ENCODE data around the gene TMPRSS11B. TPM values are rescaled to one million over a fixed set of nuclear protein-coding genes. Genes with fewer than 3 reads are reported as not detected.

Gene TMPRSS11B
- total and polyA plus RNA-seq, 2 donors (not counting 3 experiments of a cell fraction or from before 2014, with no cell fraction given), result not detected

GRCh38 chr4:68271851-68272357 is 26.4 kb upstream of the TMPRSS11B start:
- Histone ChIP-seq H3K4me3 (replicated peaks in 1 of 3; ENCODE audit: insufficient read depth in 1 of 3, low read depth in 1 of 3, low read length in 3 of 3) (no peak overlapping the region), H3K9me3 (replicated peaks; ENCODE audit: control insufficient read depth, insufficient read depth, low read length) (no peaks in the 10 kb centered on the region), H3K4me1 (ENCODE audit: control insufficient read depth, extremely low read depth, insufficient read depth, low read length) (no peaks in the 10 kb centered on the region), H3K36me3 (ENCODE audit: control insufficient read depth in 2 of 2, extremely low read depth in 1 of 2, insufficient read depth in 2 of 2, low read length in 2 of 2) (no peaks in the 10 kb centered on the region), H3K4me2 (ENCODE audit: insufficient read depth, low read length) (no peak overlapping the region), H3K79me2 (ENCODE audit: control insufficient read depth, insufficient read depth, low read length) (no peaks in the 10 kb centered on the region), H3K9me1 (replicated peaks; ENCODE audit: control insufficient read depth, extremely low read depth, insufficient read depth, low read length) (no peaks in the 10 kb centered on the region), H4K20me1 (replicated peaks; ENCODE audit: control insufficient read depth, extremely low read depth, insufficient read depth, low read length) (no peaks in the 10 kb centered on the region), H3K9ac (replicated peaks; ENCODE audit: extremely low read depth, insufficient read depth, low read length) (no peak overlapping the region), H3K27me3 (ENCODE audit: control insufficient read depth in 2 of 2, insufficient read depth in 2 of 2, low read length in 2 of 2) (peaks cover 10 to 15% of the 10 kb centered on the region in 2 experiments), H2AFZ (ENCODE audit: low read depth, low read length) (no peak overlapping the region), H3K27ac (ENCODE audit: insufficient read depth, low read depth, low read length) (no peak overlapping the region)
- TF ChIP-seq GATA2 (IDR thresholded peaks at IDR 0.05; ENCODE audit: insufficient read depth, insufficient read length, low read depth, low read length) (no peak), EZH2 (IDR thresholded peaks at IDR 0.05; ENCODE audit: borderline replicate concordance, low read depth, low read length, severe bottlenecking) (no peak), FOS (IDR thresholded peaks at IDR 0.05; ENCODE audit: borderline replicate concordance, insufficient read depth, low read length) (no peak), CTCF (IDR thresholded peaks at IDR 0.05; ENCODE audit: extremely low read depth in 1 of 2, insufficient read depth in 1 of 2, low read depth in 1 of 2, low read length in 2 of 2) (peak; percentile 37 to 42), POLR2A (IDR thresholded peaks at IDR 0.05; ENCODE audit: low read depth, low read length) (no peak)
- POLR2A ChIA-PET, result no interaction called here
- DNase-seq (ENCODE audit: low read depth, low spot score), result peak; percentile 73
- intact Hi-C loops (cut with micrococcal nuclease), result loop anchor here (1.0 to 5.0 kb wide), 2 partner anchors 104 to 900 kb away; no protein-coding TSS in a partner anchor
- BruUV-seq (replicated peaks), result no TSS peak
- peak; percentile 75 for FAIRE-seq
- dilution Hi-C loops (cut with MboI; ENCODE audit: extremely low pct_ligation_motif_present, low sequenced_read_pairs), result no loop called here
- CTCF ChIA-PET, result interaction anchor here (0.5 to 3.4 kb wide), 33 partner anchors 8 to 1345 kb away, joined by 3 to 168 read pairs (median 3); partner anchors contain the start of gene TMPRSS11B

Data from endothelial cell of umbilical vein (primary cell).